Panc1 (cell line): Measurements from ENCODE around the gene LY6G6C.

Experiments
- POLR2AphosphoS5 ChIP-seq: IDR thresholded peaks from 2 replicates; pipeline ENCODE4 v1.6.1; 2012; ENCODE audit warnings: mild to moderate bottlenecking, low read depth, low read length, moderate library complexity
- TCF7L2 ChIP-seq: IDR thresholded peaks from 2 replicates; pipeline ENCODE4 v1.6.1; 2011; ENCODE audit warnings: mild to moderate bottlenecking, low read depth, low read length, inconsistent platforms
- TF ChIP-seq, protein P1 (sequence below): fragments of 450-650 bp; IDR thresholded peaks from 2 replicates; pipeline ENCODE4 v1.5.1; 2017; ENCODE audit warnings: mild to moderate bottlenecking
- TF ChIP-seq, protein P2 (sequence below), 2 experiments: IDR thresholded peaks; 2 replicates each; pipeline ENCODE4 v1.6.1; 2011 to 2012; ENCODE audit warnings: low read depth in 2 of 2, control low read depth in 1 of 2, low read length in 1 of 2, mild to moderate bottlenecking in 1 of 2, moderate library complexity in 1 of 2; ENCODE audit not compliant: insufficient read depth in 1 of 2

DNA sequence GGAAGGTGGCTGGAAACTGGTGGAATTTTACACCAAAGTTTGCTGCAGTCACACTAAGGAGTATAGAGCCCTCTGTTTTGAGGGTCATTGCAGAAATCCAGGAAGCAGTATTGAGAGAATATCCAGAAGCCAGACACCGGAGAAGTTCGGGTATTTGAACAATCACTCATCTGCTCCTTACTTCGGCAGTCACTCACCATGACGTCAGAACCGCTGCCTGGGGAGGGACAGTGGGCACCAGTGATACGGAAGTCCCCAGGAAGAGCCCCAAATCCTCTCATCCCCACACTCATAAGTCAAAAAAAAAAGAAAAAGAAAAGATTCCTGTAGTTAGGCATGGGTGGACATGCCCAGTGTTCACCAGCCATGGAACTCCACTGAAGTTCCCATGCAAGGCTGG lies 44.6 kb downstream of the LY6G6C start:
- TF ChIP-seq, protein P1, sequence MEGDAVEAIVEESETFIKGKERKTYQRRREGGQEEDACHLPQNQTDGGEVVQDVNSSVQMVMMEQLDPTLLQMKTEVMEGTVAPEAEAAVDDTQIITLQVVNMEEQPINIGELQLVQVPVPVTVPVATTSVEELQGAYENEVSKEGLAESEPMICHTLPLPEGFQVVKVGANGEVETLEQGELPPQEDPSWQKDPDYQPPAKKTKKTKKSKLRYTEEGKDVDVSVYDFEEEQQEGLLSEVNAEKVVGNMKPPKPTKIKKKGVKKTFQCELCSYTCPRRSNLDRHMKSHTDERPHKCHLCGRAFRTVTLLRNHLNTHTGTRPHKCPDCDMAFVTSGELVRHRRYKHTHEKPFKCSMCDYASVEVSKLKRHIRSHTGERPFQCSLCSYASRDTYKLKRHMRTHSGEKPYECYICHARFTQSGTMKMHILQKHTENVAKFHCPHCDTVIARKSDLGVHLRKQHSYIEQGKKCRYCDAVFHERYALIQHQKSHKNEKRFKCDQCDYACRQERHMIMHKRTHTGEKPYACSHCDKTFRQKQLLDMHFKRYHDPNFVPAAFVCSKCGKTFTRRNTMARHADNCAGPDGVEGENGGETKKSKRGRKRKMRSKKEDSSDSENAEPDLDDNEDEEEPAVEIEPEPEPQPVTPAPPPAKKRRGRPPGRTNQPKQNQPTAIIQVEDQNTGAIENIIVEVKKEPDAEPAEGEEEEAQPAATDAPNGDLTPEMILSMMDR = no peak
- TF ChIP-seq POLR2AphosphoS5 (no peak), TCF7L2 (no peak)
- TF ChIP-seq, protein P2, sequence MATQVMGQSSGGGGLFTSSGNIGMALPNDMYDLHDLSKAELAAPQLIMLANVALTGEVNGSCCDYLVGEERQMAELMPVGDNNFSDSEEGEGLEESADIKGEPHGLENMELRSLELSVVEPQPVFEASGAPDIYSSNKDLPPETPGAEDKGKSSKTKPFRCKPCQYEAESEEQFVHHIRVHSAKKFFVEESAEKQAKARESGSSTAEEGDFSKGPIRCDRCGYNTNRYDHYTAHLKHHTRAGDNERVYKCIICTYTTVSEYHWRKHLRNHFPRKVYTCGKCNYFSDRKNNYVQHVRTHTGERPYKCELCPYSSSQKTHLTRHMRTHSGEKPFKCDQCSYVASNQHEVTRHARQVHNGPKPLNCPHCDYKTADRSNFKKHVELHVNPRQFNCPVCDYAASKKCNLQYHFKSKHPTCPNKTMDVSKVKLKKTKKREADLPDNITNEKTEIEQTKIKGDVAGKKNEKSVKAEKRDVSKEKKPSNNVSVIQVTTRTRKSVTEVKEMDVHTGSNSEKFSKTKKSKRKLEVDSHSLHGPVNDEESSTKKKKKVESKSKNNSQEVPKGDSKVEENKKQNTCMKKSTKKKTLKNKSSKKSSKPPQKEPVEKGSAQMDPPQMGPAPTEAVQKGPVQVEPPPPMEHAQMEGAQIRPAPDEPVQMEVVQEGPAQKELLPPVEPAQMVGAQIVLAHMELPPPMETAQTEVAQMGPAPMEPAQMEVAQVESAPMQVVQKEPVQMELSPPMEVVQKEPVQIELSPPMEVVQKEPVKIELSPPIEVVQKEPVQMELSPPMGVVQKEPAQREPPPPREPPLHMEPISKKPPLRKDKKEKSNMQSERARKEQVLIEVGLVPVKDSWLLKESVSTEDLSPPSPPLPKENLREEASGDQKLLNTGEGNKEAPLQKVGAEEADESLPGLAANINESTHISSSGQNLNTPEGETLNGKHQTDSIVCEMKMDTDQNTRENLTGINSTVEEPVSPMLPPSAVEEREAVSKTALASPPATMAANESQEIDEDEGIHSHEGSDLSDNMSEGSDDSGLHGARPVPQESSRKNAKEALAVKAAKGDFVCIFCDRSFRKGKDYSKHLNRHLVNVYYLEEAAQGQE (IDR thresholded peaks at IDR 0.05; ENCODE audit: insufficient read depth in 1 of 2, low read depth in 2 of 2, low read length in 1 of 2) = no peak
